Measurements from ENCODE around the gene VPS35. TPM values are rescaled to one million over a fixed set of nuclear protein-coding genes. Genes with fewer than 3 reads are reported as not detected.

Gene VPS35
- total RNA-seq, 3 donors from 2014 or later (not counting 1 experiment from before 2014, with no cell fraction given) = 32.8 to 44.1 (median 43.7) TPM

DNA sequence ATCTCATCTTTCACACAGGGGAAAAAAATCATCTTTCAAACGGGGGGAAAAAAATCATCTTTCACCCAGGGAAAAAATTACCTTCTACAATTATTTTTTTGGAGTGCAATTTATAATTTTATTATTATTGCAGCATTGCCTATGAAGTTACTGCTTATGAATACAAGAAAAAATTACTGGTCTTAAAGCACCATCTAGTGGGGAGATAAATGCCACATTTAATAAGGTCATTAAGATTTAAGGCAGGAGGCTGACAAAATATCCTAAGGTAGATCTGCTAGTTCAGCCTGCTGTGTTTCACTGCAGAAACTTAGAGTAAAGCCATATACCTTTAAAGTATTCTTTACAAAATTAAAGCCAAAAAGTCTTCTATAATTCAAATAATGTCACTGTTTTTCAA, 81.4 kb downstream of the VPS35 start:
- intact Hi-C loops (cut with micrococcal nuclease) = loop anchor here (1.0 kb wide), 1 partner anchor 53 kb away; no protein-coding TSS in a partner anchor
- WGBS (ENCODE audit: insufficient coverage) = no CpG with 5 or more reads among the region's 1 CpG
- ATAC-seq = peak in 1 of 3 donors; percentile 45

DNA sequence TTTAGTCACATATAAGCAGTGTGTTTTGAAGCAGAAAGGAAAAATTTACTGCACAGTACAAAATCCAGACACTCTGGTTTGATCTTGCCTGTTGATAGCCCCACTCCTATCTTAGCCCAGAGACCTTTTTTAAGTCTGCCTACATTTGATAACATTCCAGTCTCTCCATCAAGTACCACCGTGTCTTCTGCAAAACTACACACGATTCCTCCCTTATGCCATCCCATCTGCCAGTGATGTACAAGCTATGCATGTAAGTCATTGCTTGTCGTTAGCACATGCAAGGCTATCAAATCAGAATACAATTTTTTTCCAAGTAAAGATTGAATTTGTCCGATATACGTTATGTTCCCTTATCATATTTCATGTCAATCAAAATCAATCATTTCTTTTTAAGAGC, 82.7 kb downstream of the VPS35 start:
- intact Hi-C loops (cut with micrococcal nuclease) = no loop called here
- ATAC-seq = no peak
- Histone ChIP-seq H3K4me1 (ENCODE audit: control insufficient read depth, insufficient read depth, low read length) (no peaks in the 10 kb centered on the region), H3K9me3 (ENCODE audit: control insufficient read depth, insufficient read depth, low read length) (no peaks in the 10 kb centered on the region), H3K27ac (ENCODE audit: low read length) (no peak overlapping the region), H3K4me3 (ENCODE audit: low read length) (no peak overlapping the region), H3K27me3 (ENCODE audit: control insufficient read depth, insufficient read depth, low read length) (no peaks in the 10 kb centered on the region), H3K36me3 (ENCODE audit: control insufficient read depth, insufficient read depth, low read length) (no peaks in the 10 kb centered on the region)
- H3K36me3 Mint-ChIP-seq = no peaks in the 10 kb centered on the region
- no peaks in the 10 kb centered on the region for H3K27me3 Mint-ChIP-seq (ENCODE audit: low read depth in 2 of 2)
- H3K27ac Mint-ChIP-seq = no peak overlapping the region
- DNase-seq = no peak
- no peaks in the 10 kb centered on the region for H3K9me3 Mint-ChIP-seq
- TF ChIP-seq, protein P1, sequence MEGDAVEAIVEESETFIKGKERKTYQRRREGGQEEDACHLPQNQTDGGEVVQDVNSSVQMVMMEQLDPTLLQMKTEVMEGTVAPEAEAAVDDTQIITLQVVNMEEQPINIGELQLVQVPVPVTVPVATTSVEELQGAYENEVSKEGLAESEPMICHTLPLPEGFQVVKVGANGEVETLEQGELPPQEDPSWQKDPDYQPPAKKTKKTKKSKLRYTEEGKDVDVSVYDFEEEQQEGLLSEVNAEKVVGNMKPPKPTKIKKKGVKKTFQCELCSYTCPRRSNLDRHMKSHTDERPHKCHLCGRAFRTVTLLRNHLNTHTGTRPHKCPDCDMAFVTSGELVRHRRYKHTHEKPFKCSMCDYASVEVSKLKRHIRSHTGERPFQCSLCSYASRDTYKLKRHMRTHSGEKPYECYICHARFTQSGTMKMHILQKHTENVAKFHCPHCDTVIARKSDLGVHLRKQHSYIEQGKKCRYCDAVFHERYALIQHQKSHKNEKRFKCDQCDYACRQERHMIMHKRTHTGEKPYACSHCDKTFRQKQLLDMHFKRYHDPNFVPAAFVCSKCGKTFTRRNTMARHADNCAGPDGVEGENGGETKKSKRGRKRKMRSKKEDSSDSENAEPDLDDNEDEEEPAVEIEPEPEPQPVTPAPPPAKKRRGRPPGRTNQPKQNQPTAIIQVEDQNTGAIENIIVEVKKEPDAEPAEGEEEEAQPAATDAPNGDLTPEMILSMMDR (IDR thresholded peaks at IDR 0.05) = no peak
- no peaks in the 10 kb centered on the region for H3K4me1 Mint-ChIP-seq
- over 99% methylated on average over 4 of the region's 5 CpGs for WGBS (ENCODE audit: insufficient coverage)
- no peak overlapping the region for H3K4me3 Mint-ChIP-seq

More for the DNA sequence above, 81.4 kb downstream of the VPS35 start:
- Histone ChIP-seq H3K4me3 (ENCODE audit: low read length) (no peak overlapping the region), H3K27me3 (ENCODE audit: control insufficient read depth, insufficient read depth, low read length) (no peaks in the 10 kb centered on the region), H3K9me3 (ENCODE audit: control insufficient read depth, insufficient read depth, low read length) (no peaks in the 10 kb centered on the region), H3K27ac (ENCODE audit: low read length) (no peak overlapping the region), H3K36me3 (ENCODE audit: control insufficient read depth, insufficient read depth, low read length) (no peaks in the 10 kb centered on the region), H3K4me1 (ENCODE audit: control insufficient read depth, insufficient read depth, low read length) (no peaks in the 10 kb centered on the region)
- DNase-seq = peak in 1 of 2 donors; percentile 68
- TF ChIP-seq, protein P1 (IDR thresholded peaks at IDR 0.05) = peak; percentile 48
- Mint-ChIP-seq H3K27ac (peak overlapping the region in 1 of 2 donors; percentile 37), H3K27me3 (ENCODE audit: low read depth in 2 of 2) (no peaks in the 10 kb centered on the region), H3K4me3 (no peak overlapping the region), H3K9me3 (no peaks in the 10 kb centered on the region), H3K36me3 (no peaks in the 10 kb centered on the region), H3K4me1 (no peaks in the 10 kb centered on the region)

Other genes starting within 250 kb of the VPS35 start
- 1 to 10 TPM; 2.2 to 3.6 (median 3.5) TPM for gene SHCBP1, start 67.8 kb downstream of the VPS35 start, total RNA-seq
- gene ORC6, start 481 bp upstream of the VPS35 start, total RNA-seq = 10 to 100 TPM in 1 of 3 donors, 1 to 10 TPM in 2; 2.9 to 11.4 (median 5.9) TPM
- gene MYLK3, start 59.2 kb upstream of the VPS35 start, total RNA-seq = under 1 TPM in 2 of 3 donors, not detected in 1; 0.42 to 0.73 TPM
- 10 to 100 TPM; 18.3 to 23.0 (median 18.8) TPM for gene C16orf87, start 142.0 kb upstream of the VPS35 start, total RNA-seq
- gene GPT2, start 195.2 kb upstream of the VPS35 start, total RNA-seq = 1 to 10 TPM in 2 of 3 donors, under 1 TPM in 1; 0.64 to 1.3 (median 1.2) TPM

Data from natural killer cell (primary cell).